ENCODE data around the gene GPS1.

DNA sequence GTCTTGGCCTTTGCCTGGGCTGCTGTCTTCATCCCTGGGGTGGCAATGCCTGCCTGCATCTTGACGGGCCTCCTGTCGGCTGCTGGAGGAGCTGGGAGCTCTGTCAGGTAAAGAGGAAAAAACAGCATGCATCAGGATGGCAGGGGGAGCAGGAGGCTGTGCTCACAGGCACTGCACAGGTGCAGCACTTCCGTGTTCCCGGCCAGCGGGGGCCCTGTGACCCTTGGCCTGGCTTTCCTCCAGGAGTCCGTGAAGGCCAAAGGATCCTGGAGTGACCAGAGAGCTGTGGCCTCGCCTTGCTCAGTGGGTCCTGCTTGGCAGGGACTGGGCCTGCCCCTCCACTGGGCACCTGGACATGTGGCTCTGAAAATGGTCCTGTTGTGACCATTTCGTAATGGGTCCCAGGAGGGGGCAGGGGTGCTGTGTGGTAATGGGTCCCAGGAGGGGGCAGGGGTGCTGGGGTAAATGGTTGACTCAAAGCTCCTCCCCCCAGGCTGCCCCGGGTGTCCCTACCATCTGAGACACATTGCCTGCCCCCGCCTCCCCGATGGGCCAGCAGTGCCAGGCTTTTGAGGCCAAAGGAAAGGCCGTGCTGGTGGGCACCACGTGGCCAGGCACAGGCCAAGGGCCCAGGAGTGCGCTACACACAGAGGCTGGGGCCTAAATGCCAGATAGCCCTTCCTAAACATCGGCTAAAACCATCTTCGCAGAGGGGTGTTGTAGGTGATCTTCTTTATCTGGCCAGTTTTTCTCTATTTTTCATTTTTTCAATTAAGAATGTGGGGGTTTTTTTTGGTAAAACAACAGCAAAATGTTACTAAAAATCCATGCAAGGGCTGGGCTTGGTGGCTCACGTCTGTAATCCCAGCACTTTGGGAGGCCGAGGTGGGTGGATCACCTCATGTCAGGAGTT, 50.3 kb downstream of the GPS1 start:
- TF ChIP-seq, protein P1, sequence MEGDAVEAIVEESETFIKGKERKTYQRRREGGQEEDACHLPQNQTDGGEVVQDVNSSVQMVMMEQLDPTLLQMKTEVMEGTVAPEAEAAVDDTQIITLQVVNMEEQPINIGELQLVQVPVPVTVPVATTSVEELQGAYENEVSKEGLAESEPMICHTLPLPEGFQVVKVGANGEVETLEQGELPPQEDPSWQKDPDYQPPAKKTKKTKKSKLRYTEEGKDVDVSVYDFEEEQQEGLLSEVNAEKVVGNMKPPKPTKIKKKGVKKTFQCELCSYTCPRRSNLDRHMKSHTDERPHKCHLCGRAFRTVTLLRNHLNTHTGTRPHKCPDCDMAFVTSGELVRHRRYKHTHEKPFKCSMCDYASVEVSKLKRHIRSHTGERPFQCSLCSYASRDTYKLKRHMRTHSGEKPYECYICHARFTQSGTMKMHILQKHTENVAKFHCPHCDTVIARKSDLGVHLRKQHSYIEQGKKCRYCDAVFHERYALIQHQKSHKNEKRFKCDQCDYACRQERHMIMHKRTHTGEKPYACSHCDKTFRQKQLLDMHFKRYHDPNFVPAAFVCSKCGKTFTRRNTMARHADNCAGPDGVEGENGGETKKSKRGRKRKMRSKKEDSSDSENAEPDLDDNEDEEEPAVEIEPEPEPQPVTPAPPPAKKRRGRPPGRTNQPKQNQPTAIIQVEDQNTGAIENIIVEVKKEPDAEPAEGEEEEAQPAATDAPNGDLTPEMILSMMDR (IDR thresholded peaks at IDR 0.05) = no peak
- no peak for TF ChIP-seq EZH2 (IDR thresholded peaks at IDR 0.05; ENCODE audit: borderline replicate concordance, insufficient read depth, low read depth, low read length, poor library complexity, severe bottlenecking)
